GM12892 (cell line): Measurements from ENCODE around the gene HBS1L.

Experiments
- DNase-seq: peaks from one replicate; pipeline ENCODE4 v3.0.0; 2011; ENCODE audit not compliant: insufficient read length
- FAIRE-seq: peaks from 2 replicates; lab custom pipeline; 2011; peaks lifted over from hg19 to GRCh38; lab: Jason Lieb, UNC
- POLR2A ChIP-seq: IDR thresholded peaks from 2 replicates; pipeline ENCODE4 v1.6.1; 2011; ENCODE audit warnings: low read depth, low read length, control low read depth
- POLR2AphosphoS5 ChIP-seq: IDR thresholded peaks from 2 replicates; pipeline ENCODE4 v1.6.1; 2011; ENCODE audit warnings: low read depth, low read length, control low read depth
- TAF1 ChIP-seq: IDR thresholded peaks from 2 replicates; pipeline ENCODE4 v1.6.1; 2011; ENCODE audit warnings: low read depth, mild to moderate bottlenecking, control low read depth, low read length, borderline replicate concordance

HBS1L gene

GRCh38 chr6:135047336-135047735 lies 7.3 kb downstream of the HBS1L start:
- DNase-seq (no peak), FAIRE-seq (no peak)
- TF ChIP-seq POLR2AphosphoS5 (no peak), TAF1 (no peak), POLR2A (no peak)

- TF ChIP-seq POLR2A: no peak
- TF ChIP-seq POLR2AphosphoS5: no peak
- no peak for TF ChIP-seq TAF1
- DNase-seq: no peak
- no peak for FAIRE-seq
These were observed 7.7 kb downstream of the HBS1L start for GRCh38 chr6:135046912-135047311.

GRCh38 chr6:135044639-135045038 lies 10.0 kb downstream of the HBS1L start:
- DNase-seq (no peak), FAIRE-seq (peak; percentile 88)
- no peak for TF ChIP-seq POLR2A
- no peak for TF ChIP-seq TAF1
- no peak for TF ChIP-seq POLR2AphosphoS5

DNA sequence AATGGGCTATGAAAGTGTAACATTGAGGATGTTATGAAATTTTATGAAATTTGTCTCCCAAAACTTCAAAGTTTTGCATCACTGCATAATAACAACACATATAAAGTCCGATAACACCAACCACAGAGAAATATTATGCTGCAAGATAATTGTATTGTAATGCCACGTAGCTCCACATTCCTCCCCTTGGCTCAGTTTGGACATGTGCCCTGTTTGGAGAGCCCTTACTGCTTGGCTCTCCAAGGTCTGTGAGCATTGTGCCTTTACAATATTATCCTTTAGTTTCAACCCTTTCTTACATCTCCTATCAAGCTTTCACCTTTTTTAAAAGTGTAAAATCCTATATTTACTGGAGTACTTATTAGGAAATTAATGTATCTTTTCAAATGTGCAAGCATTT lies 10.8 kb downstream of the HBS1L start:
- DNase-seq (no peak), FAIRE-seq (no peak)
- no peak for TF ChIP-seq POLR2AphosphoS5
- no peak for TF ChIP-seq TAF1
- TF ChIP-seq POLR2A: no peak

DNA sequence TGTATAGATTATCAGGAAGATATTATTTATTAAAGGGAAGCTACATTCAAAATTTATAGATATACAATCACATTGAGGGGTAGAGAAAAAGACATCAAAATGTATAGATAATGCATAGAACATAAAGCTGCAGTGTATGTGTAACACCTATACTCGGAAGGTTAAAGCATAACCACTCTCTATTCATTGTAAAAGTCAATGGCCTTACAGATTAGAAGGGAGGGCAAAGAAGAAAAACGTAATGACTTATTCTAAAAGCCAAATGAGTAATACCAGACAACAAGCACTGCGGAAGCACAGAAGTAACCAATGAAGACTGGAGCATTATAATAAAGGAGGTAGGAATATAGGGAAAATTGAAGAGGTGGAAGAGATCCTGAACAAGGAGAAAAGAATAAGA lies 11.3 kb downstream of the HBS1L start:
- FAIRE-seq (no peak), DNase-seq (no peak)
- TF ChIP-seq TAF1 (no peak), POLR2A (no peak), POLR2AphosphoS5 (no peak)

DNA sequence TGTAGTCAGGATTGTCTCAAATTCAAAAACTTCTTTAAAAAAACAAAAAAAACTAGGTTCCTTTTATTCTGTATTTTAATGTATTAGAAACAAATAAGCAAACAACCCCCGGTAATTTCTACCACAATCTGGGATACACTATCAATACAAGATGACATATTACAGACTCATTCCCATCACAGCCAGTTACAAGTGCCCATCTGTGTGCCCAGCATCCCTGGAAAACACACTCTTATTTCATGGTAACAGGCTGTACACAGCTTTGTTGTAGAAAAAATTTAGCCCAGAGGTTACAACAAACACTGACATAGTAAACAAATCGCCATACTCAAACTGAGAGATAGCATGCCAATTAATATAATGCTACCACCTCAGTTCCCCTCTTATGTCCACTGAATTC lies 16.3 kb downstream of the HBS1L start:
- FAIRE-seq (no peak), DNase-seq (no peak)

GRCh38 chr6:135037541-135037940 lies 17.1 kb downstream of the HBS1L start:
- DNase-seq (no peak), FAIRE-seq (no peak)
- TF ChIP-seq TAF1: no peak
- TF ChIP-seq POLR2A: no peak
- TF ChIP-seq POLR2AphosphoS5: no peak

More for the DNA sequence above, 16.3 kb downstream of the HBS1L start:
- TF ChIP-seq TAF1: no peak
- TF ChIP-seq POLR2AphosphoS5: no peak
- no peak for TF ChIP-seq POLR2A

- FAIRE-seq (peak; percentile 56), DNase-seq (no peak)
- no peak for TF ChIP-seq POLR2AphosphoS5
- TF ChIP-seq TAF1: no peak
- TF ChIP-seq POLR2A: no peak
These were observed 17.7 kb downstream of the HBS1L start for GRCh38 chr6:135036731-135037420.

DNA sequence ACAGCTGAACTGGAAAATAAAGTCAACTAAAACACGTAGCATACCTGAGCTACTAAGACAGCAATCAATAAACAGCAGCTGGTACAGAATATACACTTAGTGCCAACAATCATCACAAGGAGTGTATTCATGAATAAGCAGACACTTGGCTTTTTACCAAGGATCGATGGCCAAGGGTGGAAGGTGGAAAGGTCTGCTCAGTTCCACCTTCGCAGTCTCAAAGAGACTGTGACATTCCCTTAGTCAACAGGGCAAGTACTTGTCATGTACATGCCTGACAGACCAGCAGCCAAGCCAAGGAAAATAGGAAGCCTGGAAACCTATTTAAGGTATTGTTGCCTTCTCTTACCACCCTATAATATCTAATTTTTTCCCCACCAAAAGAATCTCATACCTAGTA lies 21.4 kb downstream of the HBS1L start:
- DNase-seq: no peak
- TF ChIP-seq POLR2A (no peak), POLR2AphosphoS5 (no peak), TAF1 (no peak)
- peak; percentile 5 for FAIRE-seq

GRCh38 chr6:135030532-135031178 lies 24.0 kb downstream of the HBS1L start:
- DNase-seq (no peak), FAIRE-seq (peak; percentile 62)
- no peak for TF ChIP-seq POLR2AphosphoS5
- no peak for TF ChIP-seq TAF1
- no peak for TF ChIP-seq POLR2A

GRCh38 chr6:135030056-135030473 lies 24.6 kb downstream of the HBS1L start:
- peak; percentile 98 for FAIRE-seq
- DNase-seq: peak; percentile 25
- TF ChIP-seq POLR2A: no peak
- no peak for TF ChIP-seq POLR2AphosphoS5
- TF ChIP-seq TAF1: no peak

- TF ChIP-seq POLR2A (no peak), POLR2AphosphoS5 (no peak), TAF1 (no peak)
- no peak for FAIRE-seq
- DNase-seq: no peak
These were observed 28.8 kb downstream of the HBS1L start for GRCh38 chr6:135025775-135026174.

DNA sequence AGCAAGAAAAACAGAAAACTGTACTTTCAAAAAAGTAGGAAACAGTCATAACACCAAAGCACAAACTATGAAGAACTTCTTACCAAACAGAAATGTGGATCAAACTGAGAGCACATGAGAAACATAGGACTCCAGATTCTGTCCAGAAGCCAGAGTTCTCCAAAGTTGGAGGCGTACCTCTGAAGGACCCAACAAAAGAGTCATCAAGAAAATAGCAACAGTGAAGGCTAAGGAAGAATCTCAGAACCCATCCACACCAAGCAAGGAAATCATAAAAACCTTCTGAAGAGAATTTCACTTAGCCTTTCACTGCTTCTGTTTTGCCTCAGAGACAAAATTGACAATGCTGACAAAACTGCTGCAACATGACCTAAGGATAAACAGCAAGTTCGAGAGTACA lies 29.4 kb downstream of the HBS1L start:
- DNase-seq (no peak), FAIRE-seq (peak; percentile 67)
- TF ChIP-seq TAF1 (no peak), POLR2A (no peak), POLR2AphosphoS5 (no peak)
